Left hindlimb (tissue), 1 donor: ENCODE measurements around the gene NCK1.

Experiments
- DNase-seq: peaks from one replicate; pipeline ENCODE4 v3.0.0-alpha.2; 2018

NCK1 gene

DNA sequence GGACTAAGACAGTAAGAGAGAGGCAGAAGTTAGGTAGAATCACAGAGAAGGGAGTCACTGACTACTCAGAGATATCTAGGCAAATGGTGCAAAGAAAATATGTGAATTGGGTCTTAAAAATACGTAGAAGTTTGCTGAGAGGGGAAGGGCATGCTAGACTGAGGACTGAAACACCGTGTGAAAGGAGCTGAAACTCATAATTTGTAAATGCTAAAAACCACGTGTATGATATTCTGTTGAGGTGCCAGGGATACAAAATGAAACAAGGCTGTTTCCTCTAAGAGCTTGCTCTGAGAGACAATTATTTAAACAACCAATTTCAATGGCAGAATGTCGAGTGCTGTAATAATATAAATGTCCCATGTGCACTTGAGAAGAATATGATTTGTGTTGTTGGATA is 47.2 kb downstream of the NCK1 start:
- DNase-seq = no peak

DNA sequence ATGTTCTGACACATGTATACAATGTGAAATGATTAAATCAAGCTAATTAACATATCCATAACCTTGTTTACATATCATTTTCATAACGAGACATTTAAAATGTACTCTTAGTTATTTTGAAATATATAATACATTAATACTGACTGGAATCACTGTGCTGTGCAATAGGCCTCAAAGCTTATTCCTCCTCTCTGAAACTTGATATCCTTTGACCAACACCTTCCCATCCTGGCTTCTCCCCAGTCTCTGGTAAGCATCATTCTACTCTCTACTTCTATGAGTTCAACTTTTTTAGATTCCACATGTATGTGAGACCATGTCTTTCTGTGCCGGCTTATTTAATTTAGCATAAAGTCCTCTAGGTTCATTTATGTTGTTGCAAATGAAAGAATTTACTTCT is 48.7 kb downstream of the NCK1 start:
- no peak for DNase-seq

DNA sequence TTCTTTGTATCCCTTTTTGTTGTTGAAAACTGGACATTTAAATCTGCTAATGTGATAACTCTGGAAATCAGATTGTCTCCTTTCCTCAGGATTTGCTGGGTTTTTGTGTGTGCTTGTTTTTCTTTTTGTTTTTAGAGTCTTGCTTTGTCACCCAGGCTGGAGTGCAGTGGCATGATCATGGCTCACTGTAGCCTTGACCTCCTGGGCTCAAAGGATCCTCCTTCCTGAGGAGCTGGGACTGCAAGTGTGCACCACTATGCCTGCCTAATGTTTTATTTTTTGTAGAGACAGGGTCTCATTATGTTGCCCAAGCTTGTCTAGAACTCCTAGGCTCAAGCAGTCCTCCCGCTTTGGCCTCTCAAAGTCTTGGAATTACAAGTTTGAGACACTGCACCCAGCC is 51.2 kb downstream of the NCK1 start:
- no peak for DNase-seq

DNA sequence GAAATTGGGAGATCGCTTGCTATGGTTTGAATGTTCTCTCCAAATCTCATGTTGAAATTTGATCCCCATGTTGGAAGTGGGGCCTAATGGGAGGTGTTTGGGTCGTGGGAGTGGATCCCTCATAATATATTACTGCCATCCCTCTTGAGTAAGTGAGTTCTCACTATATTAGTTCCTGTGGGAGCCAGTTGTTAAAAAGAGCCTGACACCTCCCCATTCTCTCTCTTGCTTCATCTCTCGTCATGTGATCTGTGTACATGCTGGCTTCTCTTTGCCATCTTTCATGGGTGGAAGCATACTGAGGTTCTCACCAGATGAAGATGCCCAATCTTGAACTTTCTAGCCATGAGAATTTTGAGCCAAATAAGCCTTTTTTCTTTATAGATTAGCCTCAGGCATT is 52.7 kb downstream of the NCK1 start:
- DNase-seq = no peak

DNA sequence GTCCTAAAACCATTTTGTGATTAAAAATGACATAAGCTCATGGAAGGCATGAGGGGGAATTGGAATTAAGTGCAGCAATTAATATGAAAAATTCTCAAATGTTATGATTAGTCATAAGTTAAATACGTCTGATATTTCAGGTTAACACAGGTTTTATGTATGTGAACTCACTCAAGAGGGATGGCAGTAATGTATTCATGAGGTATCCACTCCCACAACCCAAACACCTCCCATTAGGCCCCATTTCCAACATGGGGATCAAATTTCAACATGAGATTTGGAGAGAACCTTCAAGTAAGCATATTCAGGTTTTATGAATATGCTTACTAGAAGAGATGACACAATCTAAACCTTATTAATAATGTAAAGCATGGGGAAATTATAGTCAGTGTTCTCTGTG is 54.2 kb downstream of the NCK1 start:
- no peak for DNase-seq

DNA sequence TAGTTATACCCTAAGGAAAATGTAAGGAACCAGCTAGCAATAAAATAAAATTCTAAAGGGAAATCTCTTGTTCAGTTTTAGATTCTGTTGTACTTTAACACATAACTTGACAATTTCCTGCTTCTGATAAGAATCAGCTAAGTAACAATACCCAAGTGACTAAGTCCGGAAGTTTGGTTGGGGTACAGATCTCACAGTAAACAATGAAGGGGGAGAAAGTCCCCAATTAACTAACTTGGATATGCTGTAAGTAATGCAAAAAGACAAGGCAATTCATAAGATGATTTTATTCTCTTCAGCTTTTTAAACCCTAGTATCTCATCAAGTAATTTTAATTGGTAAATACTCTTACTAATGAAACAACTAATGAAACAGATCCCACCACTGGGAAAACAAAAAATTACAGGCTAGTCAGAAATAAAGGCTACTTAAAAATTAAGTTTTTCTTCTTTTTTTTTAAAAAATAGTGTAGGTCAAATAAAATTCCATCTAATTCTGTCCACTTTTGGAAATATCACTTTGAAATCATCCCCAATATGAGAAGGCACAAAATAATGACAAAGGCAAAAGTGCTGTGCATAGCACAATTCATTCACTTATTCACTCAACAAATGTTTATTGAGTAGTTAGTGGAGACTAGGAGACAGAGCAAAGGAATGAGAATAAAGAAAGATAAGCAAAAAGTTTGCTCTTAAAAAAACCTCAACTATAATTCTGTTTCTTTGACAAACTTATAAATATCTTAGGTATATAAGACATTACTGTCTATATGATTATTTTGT is 58.0 kb downstream of the NCK1 start:
- no peak for DNase-seq

DNA sequence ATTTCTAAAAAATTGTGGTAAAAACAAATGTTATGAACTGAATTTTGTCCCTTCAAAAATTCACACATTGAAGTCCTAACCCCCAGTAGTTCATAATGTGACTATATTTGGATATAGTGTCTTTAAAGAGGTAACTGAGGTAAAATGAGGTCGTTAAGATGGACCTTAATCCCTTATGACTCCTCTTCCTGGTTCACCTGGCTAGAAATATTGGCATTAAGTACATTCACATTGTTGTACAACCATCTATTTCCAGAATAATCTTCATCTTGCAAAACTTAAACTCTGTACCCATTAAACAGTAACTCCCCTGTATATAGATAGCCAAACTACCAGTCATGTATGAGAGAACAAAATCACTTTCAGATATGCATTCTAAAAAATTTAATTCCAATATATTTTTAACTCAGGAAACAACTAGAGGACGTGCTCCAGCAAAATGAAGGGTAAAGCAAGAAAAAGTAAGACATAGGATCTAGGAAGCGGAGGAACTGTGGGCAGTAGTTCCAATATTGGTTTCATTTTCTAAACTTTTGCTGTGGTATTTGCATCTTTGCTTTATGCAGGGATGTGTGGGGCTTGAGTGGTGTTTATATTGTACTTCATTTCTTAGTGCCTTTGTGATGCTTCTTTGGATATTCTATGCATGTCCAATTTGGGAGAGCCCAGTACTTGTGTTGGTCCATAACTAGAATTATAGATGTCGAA is 59.0 kb downstream of the NCK1 start:
- DNase-seq = no peak

DNA sequence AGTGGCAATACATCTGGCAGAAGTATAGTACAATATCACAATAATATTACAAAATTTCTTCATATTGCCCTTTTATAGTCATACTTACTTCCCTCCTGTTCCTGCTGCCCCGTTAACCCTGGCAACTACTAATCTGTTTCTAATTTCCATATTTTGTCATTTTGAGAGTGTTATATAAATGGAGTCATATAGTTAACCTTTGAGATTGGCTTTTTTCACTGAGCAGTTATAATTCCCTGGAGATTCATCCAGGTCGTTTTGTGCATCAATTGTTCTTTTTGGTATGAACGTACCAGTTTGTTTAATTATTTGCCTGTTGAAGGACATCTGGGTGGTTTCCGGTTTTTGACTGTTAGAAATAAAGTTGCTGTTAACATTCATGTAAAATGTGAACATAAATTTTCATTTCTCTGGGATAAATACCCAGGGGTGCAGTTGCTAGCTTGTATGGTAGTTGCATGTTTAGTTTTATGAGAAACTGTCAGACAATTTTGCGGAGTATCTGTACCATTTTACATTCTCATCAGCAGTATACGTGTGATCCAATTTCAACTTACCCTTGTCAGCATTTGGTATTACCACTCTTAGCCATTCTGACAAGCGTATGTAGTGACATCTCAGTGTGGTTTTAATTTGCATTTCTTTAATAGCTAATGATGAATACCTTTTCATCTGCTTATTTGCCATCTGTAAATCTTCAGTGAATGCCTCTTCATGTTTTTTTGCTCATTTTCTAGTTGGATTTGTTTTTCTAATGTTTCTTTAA is 63.6 kb downstream of the NCK1 start:
- no peak for DNase-seq

DNA sequence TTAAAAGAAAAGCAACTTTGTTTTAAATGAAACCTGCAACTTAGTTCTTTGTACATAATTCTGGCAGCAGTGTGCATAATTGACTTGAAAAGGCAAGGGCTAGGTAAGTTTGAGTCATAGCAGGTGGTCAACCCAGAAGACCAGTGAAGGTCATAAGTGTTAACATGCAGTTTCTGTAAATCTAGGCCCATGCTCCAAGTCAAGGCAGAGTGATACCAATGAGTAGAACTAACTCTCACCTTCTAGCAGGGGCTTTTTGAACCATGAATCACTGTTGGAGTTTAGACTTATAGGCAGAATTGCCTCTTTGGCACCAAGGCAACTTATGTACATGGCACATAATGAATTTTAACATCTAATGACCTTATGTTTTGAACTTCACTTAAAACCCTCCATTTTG is 66.2 kb downstream of the NCK1 start:
- no peak for DNase-seq

DNA sequence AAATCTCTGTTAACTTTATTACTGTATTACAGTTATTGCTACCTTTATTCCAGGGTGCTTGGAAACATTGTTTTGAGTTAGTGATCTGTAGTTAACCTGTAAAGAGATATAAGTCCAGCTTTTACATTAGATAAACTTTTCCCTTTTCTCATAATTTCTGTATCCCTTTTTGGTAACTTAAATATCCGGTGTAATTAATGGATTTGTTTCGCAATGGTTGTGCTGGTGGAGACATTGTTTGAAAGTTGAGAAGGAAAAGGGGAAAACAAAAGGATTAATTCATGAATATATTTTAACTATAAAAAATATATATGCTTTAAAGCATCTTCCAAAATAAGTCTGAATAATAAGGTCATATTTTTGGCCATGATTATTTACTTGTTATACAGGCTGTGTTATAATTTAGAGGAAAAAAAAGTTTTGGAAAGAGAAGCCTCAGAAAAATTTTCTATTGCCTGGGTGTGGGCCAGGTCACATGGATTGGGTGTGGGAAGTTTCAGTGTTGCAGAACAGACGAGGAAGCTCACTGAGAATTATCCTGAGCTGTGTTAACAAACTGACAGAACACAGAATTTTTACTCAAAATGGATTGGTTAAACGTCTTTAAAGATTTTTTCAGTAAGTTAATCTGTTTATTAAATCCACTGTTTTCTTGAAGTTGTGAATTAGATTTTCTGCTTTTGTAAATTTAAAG is 68.1 kb downstream of the NCK1 start:
- DNase-seq = peak; percentile 59

DNA sequence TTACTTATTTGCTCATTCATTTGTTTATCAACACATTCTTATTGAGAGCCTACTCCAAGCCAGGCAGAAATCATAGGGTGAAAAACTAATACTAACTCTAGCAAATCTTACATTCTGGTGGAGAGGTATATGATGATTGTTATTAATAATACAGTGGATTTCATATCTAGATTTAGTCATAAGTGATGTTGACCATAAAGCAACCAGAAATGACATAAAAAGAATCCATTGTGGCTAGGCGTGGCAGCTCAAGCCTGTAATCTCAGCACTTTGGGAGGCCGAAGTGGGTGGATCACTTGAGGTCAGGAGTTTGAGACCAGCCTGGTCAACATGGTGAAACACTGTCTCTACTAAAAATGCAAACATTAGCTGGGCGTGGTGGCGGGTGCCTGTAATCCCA is 69.6 kb downstream of the NCK1 start:
- DNase-seq = no peak

DNA sequence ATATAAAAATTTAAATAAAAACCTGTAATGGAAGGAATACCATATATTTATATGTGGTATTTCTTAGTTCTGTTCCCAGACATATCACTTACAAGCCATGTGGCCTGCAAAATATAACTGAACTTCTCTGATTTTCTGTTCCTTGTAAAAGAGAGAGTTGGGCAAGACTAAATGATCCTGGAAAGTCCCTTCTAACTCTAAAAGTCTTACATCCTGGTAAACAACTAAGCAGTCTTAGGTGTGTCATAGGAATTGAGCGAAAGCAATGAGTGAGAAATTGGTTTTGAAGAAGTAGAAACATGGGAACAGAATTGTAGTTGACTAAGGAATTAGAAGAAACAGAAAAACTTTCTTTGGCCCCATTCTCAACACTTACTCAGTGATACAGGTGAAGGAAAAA is 70.5 kb downstream of the NCK1 start:
- no peak for DNase-seq

DNA sequence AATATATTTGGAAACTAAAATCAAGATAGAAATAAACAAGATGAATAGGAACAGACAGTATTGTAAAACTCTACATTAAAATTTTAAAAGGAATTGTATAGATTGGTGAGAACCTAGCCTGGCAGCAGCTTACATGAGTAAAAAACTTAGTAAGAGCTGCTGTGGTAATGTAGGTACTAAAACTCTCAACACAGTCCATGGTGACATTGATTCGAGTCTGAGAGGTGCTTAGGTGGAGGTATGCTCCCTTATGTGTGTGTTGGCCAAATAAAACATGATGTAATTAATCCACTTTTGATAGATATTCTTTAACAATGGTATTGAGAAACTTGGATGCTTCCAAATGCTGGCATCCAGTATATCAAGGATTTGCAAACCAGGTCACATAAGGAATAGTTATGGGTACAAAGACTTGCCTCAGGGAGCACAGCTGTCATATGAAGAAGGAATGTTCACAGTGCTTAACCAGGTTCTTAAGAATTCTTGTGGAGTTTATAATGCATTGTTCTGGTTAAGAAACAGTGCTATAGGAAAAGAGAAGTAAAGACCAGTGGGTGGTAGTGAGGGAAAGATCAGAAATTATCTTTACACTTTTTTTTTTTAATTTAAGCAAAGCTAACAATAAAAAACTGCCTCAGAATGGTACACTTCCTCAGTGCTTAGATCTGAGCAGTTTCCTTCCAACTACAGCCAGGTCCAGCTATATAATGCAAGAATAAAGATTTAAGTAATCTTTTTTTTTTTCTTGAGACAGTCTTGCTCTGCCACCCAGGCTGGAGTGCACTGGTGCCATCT is 71.2 kb downstream of the NCK1 start:
- no peak for DNase-seq

DNA sequence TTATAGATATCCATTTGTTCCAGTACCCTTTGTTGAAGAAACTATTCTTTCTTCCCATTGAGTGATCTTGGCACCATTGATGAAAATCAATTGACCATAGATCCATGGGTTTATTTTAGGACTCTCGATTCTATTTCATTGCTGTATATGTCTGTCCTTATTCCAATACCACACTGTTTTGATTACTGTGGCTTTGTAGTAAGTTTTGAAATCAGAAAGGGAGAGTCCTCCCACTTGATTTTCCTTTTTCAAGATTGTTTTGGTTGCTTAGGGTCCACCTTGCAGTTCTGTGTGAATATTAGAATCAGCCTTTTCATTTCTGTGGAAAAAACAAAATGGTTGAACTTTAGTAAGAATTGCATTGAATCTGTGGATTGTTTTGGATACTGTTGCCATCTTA is 75.2 kb downstream of the NCK1 start:
- no peak for DNase-seq

DNA sequence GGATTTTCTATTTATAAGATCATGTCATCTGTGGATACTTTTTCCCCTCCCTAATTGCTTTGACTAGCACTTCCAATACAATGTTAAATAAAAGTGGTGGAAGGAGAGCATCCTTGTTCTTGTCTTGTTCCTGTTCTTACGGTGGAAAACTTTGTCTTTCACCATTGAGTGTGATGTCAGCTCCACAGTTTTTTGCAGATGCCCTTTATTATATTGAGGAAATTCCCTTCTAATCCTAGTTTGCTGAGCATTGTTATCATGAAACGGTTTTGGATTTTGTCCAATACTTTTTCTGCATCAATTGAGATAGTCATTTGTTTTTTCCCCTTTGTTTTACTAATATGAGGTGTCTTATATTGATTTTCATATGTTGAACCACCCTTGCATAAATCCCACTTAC is 75.8 kb downstream of the NCK1 start:
- DNase-seq = no peak

DNA sequence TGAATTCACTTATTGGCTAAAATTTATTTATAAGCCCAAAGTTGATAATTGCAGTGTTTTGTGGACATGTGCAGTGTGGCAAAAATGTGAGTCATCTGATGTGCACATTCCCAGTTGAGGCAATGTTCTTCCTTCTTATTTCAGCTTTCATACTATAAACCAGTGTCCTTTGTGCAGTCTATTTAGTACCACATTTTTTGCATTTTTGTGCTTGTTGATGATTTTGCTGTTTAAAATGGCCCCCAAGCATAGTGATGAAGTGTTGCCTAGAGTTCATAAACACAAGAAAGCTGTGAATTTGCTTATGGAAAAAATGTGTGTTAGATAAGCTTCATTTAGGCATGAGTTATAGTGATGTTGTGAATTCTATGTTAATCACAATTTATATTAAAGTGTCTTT is 76.3 kb downstream of the NCK1 start:
- no peak for DNase-seq

DNA sequence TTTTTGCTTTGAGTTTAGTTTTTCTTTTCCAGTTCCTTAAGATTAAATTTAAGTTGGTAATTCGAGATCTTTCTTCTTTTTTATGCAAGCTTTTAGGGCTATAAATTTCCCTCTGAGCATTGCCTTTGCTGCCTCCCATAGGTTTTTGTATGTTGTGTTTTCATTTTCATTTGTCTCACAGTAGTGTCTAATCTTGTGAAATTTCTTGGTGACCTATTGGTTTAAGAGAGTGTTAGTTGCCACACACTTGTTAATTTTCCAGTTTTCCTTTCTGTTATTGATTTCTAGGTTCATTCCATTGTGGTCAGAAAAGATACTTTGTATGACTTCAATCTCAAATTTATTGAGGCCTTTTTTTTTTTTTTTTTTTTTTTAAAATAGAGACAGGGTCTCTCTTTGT is 77.5 kb downstream of the NCK1 start:
- no peak for DNase-seq

DNA sequence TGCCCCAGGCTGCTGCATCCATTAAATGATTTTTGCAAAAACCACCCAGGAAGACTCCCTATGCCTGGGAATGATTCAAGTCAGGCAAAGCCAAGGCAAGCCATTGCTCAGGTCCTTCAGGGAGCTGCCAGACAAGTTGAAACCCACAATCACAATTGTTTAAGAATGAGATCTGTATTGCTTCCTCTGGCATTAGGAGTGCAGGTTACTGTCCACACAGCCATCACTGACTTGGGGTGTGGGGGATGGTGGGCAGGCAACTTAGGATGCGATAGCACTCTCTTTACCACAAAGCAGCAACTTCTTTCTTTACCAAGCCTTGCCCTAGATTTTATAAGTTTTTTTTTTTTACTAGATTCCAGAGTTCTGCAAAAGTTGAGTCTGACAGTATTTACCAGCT is 80.8 kb downstream of the NCK1 start:
- DNase-seq = no peak

DNA sequence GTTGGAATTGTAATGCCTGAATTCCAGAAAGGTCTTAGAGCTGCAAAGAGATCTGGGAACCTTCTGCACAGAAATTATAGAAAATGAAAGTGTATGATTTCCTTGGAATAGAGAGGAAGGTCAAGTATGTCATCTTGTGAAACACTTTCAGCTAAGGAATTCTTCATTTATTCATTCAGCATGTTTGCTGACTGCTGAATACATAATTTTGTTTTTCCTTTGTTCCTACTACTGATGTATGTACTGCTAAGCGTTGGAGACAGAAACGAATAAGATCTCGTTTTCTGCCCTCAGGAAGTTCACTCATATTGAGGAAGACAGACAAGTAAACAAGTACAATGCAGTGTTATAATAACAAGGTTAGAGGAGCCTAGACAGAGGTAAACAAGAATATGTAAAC is 81.4 kb downstream of the NCK1 start:
- no peak for DNase-seq

DNA sequence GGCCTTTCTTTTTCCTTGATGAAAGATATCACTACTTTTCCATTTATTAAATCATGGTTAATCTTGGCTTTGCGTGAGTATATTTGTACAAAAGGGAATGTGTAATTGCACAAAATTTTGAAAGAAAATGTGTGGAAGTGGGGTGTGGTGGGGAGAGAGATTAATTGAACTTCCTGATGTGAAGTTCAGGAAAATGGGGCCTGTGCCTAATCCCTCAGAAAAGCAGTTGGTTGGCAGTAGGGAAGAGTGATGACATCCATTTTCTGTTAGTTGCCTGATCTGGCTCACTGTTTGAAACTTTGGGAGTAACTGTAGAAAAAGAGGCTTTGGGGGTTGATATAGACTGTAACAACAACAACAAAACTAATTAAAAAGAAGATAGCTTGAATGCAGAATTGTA is 85.0 kb downstream of the NCK1 start:
- no peak for DNase-seq

DNA sequence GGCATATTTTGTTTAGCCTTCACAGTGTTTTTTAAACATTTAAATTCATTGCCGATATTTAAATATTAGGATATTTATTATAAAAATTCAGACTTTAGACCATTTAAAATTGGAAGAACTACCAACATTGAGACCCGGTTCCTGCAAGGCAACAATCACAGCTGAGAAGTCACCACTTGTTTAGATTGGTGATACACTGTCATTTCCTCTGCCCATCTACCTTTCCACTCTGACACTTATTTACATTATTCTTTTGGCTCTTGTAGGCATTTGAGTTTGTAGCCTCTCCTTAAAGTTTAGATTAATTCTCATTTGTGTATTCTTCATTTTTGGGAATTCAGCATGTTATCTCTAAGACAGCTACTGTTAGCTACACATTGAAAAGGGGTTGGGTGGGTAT is 85.5 kb downstream of the NCK1 start:
- DNase-seq = no peak

DNA sequence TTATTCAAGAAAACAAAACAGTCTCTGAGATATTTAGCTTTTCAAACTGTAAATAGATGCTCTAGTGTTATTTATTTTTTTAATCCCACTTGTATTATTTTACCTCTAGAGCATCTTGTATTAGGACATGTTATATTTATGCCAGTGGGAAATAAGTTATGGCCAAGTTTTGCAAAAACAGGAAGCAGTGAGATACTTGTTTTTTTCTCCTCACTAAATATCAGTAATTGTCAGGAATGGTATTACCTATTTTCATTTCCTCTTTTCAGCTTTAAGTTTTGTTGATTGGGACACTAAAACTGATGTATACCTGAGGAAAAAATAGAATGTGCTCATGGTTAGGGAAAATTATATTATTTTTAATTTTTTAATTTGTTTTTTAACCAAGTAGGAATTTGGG is 87.1 kb downstream of the NCK1 start:
- no peak for DNase-seq

DNA sequence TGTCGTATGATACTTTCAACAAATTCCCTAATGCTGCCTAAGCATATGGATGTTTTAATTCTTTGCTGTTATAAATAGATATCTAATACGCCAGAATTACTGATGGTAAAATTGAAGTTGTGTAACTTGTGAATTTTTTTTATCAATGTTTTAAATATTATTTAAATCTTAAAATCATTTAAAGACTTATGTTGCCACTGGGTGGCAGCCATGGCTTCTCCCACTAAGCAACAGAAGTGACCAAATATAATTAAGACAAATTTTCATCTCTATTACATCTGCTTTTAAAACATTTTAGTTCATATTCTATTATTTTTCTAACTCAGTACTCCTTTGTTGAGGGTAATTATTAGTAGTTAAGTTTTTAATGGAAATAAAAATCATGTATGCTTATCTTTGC is 87.7 kb downstream of the NCK1 start:
- DNase-seq = no peak
